KG1 (cell line): ENCODE measurements around the gene SLC17A2.

Source experiments
- DNase-seq: peaks from one replicate; lab custom pipeline; 2025; lab: John Stamatoyannopoulos, UW

Gene SLC17A2

GRCh38 chr6:25883536-25883935, 47.0 kb downstream of the SLC17A2 start:
- DNase-seq = no peak

GRCh38 chr6:25882051-25882496, 48.4 kb downstream of the SLC17A2 start:
- DNase-seq = no peak

- DNase-seq = no peak
These were observed 49.9 kb downstream of the SLC17A2 start for GRCh38 chr6:25880601-25881000.

- no peak for DNase-seq
These were observed 51.7 kb downstream of the SLC17A2 start for GRCh38 chr6:25878721-25879322.

- no peak for DNase-seq
These were observed 54.4 kb downstream of the SLC17A2 start for GRCh38 chr6:25875926-25876602.

- no peak for DNase-seq
These were observed 55.0 kb downstream of the SLC17A2 start for GRCh38 chr6:25875563-25875905.

- no peak for DNase-seq
These were observed 55.5 kb downstream of the SLC17A2 start for GRCh38 chr6:25874822-25875562.

GRCh38 chr6:25874118-25874517, 56.4 kb downstream of the SLC17A2 start, which contains the start of gene SLC17A3:
Gene SLC17A3, minus strand, starts transcription at chr6:25874243. Its CDS starts 5,856 bp downstream, at chr6:25868387.
- no peak for DNase-seq

GRCh38 chr6:25872814-25873213, 57.7 kb downstream of the SLC17A2 start:
- no peak for DNase-seq

GRCh38 chr6:25869840-25870239, 60.7 kb downstream of the SLC17A2 start:
- DNase-seq = no peak

- no peak for DNase-seq
These were observed 61.9 kb downstream of the SLC17A2 start for GRCh38 chr6:25868436-25869183.

GRCh38 chr6:25866011-25866410, 64.5 kb downstream of the SLC17A2 start:
- no peak for DNase-seq

- DNase-seq = no peak
These were observed 67.1 kb downstream of the SLC17A2 start for GRCh38 chr6:25863360-25863759.
